BE2C (cell line): ENCODE data around the gene PRKG1.
"Not testable (repeated sequence)": the region's sequence is repeated elsewhere in the genome, so short reads cannot be mapped to it uniquely, and the experiment has no call there.

ENCODE experiments used
- DNase-seq: peaks from one replicate; pipeline ENCODE4 v3.0.0-alpha.2; 2020
- H3K27me3 ChIP-seq: fragments of 250-450 bp; sonication (Bioruptor Pico); 2 replicates; pipeline ENCODE4 v1.5.1; 2020; ENCODE audit warnings: mild to moderate bottlenecking
- H3K36me3 ChIP-seq: fragments of 250-450 bp; sonication (Bioruptor Pico); 2 replicates; pipeline ENCODE4 v1.5.1; 2020; ENCODE audit warnings: mild to moderate bottlenecking
- H3K4me1 ChIP-seq: fragments of 250-450 bp; sonication (Bioruptor Pico); 2 replicates; pipeline ENCODE4 v1.5.1; 2020
- H3K4me3 ChIP-seq: 2 replicates; pipeline ENCODE4 v1.5.1; 2011; ENCODE audit warnings: low read depth, low read length
- H3K9me3 ChIP-seq: fragments of 250-450 bp; sonication (Bioruptor Pico); 2 replicates; pipeline ENCODE4 v1.5.1; 2020
- TF ChIP-seq, protein P1 (sequence below): IDR thresholded peaks from 2 replicates; pipeline ENCODE4 v1.5.1; 2012; ENCODE audit warnings: mild to moderate bottlenecking, low read depth, low read length

Gene PRKG1

DNA sequence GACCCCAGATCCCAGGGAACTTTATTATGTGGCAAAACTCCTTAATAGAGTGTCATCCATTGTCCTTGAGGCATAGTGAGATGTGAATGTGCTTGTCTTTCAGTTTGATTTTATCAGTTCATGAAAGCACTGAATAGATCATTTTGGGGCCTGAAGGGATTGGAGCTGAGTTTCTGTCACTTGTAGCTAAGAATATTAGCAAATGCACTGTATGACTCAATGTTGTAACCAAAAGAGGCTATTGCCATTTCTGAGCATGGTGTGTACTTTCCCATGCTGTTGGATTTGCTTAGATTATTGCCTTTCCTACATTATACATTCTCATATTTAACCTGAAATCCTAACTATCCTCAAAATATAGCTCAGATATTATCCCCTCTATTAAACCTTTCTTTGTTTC, 130.4 kb downstream of the PRKG1 start:
- DNase-seq: no peak
- no peaks in the 10 kb centered on the region for H3K9me3 ChIP-seq
- no peak overlapping the region for H3K4me3 ChIP-seq
- TF ChIP-seq, protein P1, sequence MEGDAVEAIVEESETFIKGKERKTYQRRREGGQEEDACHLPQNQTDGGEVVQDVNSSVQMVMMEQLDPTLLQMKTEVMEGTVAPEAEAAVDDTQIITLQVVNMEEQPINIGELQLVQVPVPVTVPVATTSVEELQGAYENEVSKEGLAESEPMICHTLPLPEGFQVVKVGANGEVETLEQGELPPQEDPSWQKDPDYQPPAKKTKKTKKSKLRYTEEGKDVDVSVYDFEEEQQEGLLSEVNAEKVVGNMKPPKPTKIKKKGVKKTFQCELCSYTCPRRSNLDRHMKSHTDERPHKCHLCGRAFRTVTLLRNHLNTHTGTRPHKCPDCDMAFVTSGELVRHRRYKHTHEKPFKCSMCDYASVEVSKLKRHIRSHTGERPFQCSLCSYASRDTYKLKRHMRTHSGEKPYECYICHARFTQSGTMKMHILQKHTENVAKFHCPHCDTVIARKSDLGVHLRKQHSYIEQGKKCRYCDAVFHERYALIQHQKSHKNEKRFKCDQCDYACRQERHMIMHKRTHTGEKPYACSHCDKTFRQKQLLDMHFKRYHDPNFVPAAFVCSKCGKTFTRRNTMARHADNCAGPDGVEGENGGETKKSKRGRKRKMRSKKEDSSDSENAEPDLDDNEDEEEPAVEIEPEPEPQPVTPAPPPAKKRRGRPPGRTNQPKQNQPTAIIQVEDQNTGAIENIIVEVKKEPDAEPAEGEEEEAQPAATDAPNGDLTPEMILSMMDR: no peak
- no peaks in the 10 kb centered on the region for H3K4me1 ChIP-seq
- no peaks in the 10 kb centered on the region for H3K36me3 ChIP-seq
- H3K27me3 ChIP-seq: no peaks in the 10 kb centered on the region

GRCh38 chr10:51206500-51206899, 132.2 kb downstream of the PRKG1 start:
- TF ChIP-seq, protein P1: no peak
- Histone ChIP-seq H3K4me1 (no peaks in the 10 kb centered on the region), H3K4me3 (no peak overlapping the region), H3K36me3 (no peaks in the 10 kb centered on the region), H3K9me3 (no peaks in the 10 kb centered on the region), H3K27me3 (no peaks in the 10 kb centered on the region)
- no peak for DNase-seq

- DNase-seq, H3K36me3 ChIP-seq, H3K4me3 ChIP-seq, H3K9me3 ChIP-seq, H3K4me1 ChIP-seq, H3K27me3 ChIP-seq: not testable (repeated sequence)
These were observed 138.7 kb downstream of the PRKG1 start for GRCh38 chr10:51212937-51213336.

DNA sequence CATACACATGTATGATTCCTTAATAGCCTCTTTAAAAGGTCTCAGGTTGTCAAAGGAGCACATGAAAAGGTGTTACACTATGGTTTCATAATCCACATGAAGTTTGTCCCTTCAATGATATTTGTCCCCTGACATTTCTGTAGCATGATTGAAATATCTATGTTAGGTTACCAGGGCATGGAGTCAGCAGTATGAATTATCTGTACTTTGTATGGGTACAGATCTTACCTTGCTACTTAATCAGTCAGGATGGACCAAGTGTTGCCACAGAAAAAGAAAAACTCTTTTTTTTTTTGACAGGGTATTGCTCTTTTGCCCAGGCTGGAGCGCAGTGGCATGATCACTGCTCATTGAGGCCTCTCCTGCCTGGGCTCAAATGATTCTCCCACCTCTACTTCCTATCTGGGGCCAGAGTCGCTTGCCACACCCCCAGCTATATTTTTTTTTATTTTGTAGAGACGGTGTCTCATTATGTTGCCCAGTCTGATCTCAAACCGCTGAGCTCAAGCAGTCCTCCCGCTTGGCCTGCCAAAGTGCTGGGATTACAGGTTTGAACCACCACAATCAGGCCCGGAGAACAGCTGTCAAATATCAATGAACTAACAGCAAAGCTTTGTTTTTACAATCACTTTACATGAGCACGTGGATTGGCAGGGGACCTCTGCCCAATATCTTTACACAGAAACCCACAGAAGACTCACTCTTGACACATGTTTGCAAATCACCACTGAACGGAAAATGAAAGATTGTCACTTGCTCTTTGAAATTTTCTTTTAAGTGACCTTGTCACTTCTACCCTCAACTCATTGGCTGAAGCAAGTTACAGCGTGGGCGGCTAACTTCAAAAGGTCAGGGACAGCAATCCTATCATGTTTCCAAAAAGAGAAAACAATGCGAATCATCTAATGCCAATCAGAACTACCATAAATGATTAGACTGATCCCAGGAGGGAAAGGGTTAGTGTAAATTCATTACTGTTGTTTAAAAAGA, 140.2 kb downstream of the PRKG1 start:
- DNase-seq: no peak
- Histone ChIP-seq H3K36me3 (no peaks in the 10 kb centered on the region), H3K4me1 (no peaks in the 10 kb centered on the region), H3K9me3 (no peaks in the 10 kb centered on the region), H3K4me3 (no peak overlapping the region), H3K27me3 (no peaks in the 10 kb centered on the region)
- TF ChIP-seq, protein P1: no peak

- H3K27me3 ChIP-seq: no peaks in the 10 kb centered on the region
- no peaks in the 10 kb centered on the region for H3K4me1 ChIP-seq
- no peaks in the 10 kb centered on the region for H3K9me3 ChIP-seq
- H3K36me3 ChIP-seq: no peaks in the 10 kb centered on the region
- H3K4me3 ChIP-seq: no peak overlapping the region
- TF ChIP-seq, protein P1: no peak
- DNase-seq: no peak
These were observed 141.9 kb downstream of the PRKG1 start for GRCh38 chr10:51215951-51216834.

GRCh38 chr10:51217505-51217904, 143.2 kb downstream of the PRKG1 start:
- H3K4me3 ChIP-seq: no peak overlapping the region
- no peaks in the 10 kb centered on the region for H3K27me3 ChIP-seq
- TF ChIP-seq, protein P1: no peak
- H3K4me1 ChIP-seq: no peaks in the 10 kb centered on the region
- DNase-seq: no peak
- H3K9me3 ChIP-seq: no peaks in the 10 kb centered on the region
- no peaks in the 10 kb centered on the region for H3K36me3 ChIP-seq
